Measurements from ENCODE around the gene OR10H1. TPM values are rescaled to one million over a fixed set of nuclear protein-coding genes. Genes with fewer than 3 reads are reported as not detected.

Gene OR10H1
- total RNA-seq, 1 experiment from 2014 or later = 0.17 TPM

DNA sequence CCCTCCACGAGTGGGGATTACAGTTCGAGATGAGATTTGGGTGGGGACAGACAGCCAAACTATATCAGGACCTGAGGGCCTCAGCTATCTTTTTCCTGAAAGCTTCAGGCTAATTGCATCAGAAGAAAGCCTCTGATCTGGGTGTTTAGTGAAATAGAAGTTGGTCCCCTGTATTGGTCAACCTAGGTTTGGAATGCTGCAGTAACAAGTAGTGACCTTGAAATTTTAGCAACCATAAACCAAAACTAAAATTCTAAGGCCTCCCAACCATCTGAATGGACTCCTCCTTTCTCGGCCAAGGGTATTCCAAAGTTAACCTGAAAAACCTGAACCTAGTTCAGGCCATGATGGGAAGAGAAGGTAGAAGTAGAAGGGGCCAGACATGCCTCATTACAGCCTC, 34.9 kb upstream of the OR10H1 start:
- no peak for ATAC-seq
- Histone ChIP-seq H2AFZ (ENCODE audit: low read depth, low read length, poor library complexity, severe bottlenecking) (no peak overlapping the region), H3K36me3 (ENCODE audit: control insufficient read depth in 1 of 2, insufficient read depth in 2 of 2, low read length in 2 of 2) (peaks cover 3 to 32% of the 10 kb centered on the region in 2 experiments), H3K27ac (ENCODE audit: low read depth, low read length) (no peak overlapping the region), H3K9me3 (ENCODE audit: control insufficient read depth in 1 of 2, insufficient read depth in 1 of 2, low read depth in 1 of 2, low read length in 2 of 2) (no peaks in the 10 kb centered on the region; a peak in 1 of 4 replicates), H3K4me3 (replicated peaks in 1 of 2; ENCODE audit: low read depth in 1 of 2, low read length in 2 of 2) (no peak overlapping the region), H3K4me2 (ENCODE audit: low read length) (no peak overlapping the region), H3K27me3 (ENCODE audit: insufficient read depth, low read length) (no peaks in the 10 kb centered on the region), H3K9me2 (ENCODE audit: insufficient read depth) (no peaks in the 10 kb centered on the region), H3K79me2 (ENCODE audit: insufficient read depth, low read length) (peaks cover 5% of the 10 kb centered on the region; the same call in 1 of the 2 replicates), H4K20me1 (ENCODE audit: insufficient read depth) (no peaks in the 10 kb centered on the region), H3K9ac (ENCODE audit: low read length) (no peak overlapping the region), H3K4me1 (ENCODE audit: control insufficient read depth in 1 of 2, insufficient read depth in 2 of 2, low read length in 2 of 2) (no peaks in the 10 kb centered on the region)
- BruUV-seq (replicated peaks) = no TSS peak
- ChIA-PET POLR2A (no interaction called here), CTCF (interaction anchor here (0.6 kb wide), 1 partner anchor 1427 kb away, joined by 3 read pairs; no protein-coding TSS in a partner anchor), RAD21 (ENCODE audit: low non-redundant PET in 1 of 2, low total read pairs in 2 of 2, uncharacterized antibody in 2 of 2, unreplicated experiment in 2 of 2) (no interaction called here)
- TF ChIP-seq CBX3 (IDR thresholded peaks at IDR 0.05; ENCODE audit: low read depth) = no peak
- no peak for TF ChIP-seq FOSL1 (IDR thresholded peaks at IDR 0.05; ENCODE audit: low read depth)
- no peak for TF ChIP-seq SP1 (IDR thresholded peaks at IDR 0.05; ENCODE audit: low read depth)
- TF ChIP-seq TCF7L2 (IDR thresholded peaks at IDR 0.05; ENCODE audit: borderline replicate concordance, extremely low read depth, insufficient read depth, insufficient read length) = no peak
- TF ChIP-seq EGR1 (IDR thresholded peaks at IDR 0.05; ENCODE audit: low read depth) = no peak
- TF ChIP-seq, protein P1, sequence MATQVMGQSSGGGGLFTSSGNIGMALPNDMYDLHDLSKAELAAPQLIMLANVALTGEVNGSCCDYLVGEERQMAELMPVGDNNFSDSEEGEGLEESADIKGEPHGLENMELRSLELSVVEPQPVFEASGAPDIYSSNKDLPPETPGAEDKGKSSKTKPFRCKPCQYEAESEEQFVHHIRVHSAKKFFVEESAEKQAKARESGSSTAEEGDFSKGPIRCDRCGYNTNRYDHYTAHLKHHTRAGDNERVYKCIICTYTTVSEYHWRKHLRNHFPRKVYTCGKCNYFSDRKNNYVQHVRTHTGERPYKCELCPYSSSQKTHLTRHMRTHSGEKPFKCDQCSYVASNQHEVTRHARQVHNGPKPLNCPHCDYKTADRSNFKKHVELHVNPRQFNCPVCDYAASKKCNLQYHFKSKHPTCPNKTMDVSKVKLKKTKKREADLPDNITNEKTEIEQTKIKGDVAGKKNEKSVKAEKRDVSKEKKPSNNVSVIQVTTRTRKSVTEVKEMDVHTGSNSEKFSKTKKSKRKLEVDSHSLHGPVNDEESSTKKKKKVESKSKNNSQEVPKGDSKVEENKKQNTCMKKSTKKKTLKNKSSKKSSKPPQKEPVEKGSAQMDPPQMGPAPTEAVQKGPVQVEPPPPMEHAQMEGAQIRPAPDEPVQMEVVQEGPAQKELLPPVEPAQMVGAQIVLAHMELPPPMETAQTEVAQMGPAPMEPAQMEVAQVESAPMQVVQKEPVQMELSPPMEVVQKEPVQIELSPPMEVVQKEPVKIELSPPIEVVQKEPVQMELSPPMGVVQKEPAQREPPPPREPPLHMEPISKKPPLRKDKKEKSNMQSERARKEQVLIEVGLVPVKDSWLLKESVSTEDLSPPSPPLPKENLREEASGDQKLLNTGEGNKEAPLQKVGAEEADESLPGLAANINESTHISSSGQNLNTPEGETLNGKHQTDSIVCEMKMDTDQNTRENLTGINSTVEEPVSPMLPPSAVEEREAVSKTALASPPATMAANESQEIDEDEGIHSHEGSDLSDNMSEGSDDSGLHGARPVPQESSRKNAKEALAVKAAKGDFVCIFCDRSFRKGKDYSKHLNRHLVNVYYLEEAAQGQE (IDR thresholded peaks at IDR 0.05; ENCODE audit: low read depth) = no peak
- TF ChIP-seq CEBPB (IDR thresholded peaks at IDR 0.05; ENCODE audit: low read depth) = no peak
- no peak for TF ChIP-seq ELF1 (IDR thresholded peaks at IDR 0.05; ENCODE audit: borderline replicate concordance, low read depth)
- TF ChIP-seq, protein P2, sequence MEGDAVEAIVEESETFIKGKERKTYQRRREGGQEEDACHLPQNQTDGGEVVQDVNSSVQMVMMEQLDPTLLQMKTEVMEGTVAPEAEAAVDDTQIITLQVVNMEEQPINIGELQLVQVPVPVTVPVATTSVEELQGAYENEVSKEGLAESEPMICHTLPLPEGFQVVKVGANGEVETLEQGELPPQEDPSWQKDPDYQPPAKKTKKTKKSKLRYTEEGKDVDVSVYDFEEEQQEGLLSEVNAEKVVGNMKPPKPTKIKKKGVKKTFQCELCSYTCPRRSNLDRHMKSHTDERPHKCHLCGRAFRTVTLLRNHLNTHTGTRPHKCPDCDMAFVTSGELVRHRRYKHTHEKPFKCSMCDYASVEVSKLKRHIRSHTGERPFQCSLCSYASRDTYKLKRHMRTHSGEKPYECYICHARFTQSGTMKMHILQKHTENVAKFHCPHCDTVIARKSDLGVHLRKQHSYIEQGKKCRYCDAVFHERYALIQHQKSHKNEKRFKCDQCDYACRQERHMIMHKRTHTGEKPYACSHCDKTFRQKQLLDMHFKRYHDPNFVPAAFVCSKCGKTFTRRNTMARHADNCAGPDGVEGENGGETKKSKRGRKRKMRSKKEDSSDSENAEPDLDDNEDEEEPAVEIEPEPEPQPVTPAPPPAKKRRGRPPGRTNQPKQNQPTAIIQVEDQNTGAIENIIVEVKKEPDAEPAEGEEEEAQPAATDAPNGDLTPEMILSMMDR (IDR thresholded peaks at IDR 0.05 in 2 of 3, conservative IDR thresholded peaks at IDR 0.05 in 1 of 3; ENCODE audit: borderline replicate concordance in 1 of 3, insufficient read depth in 1 of 3, low read depth in 2 of 3, low read length in 2 of 3) = no peak
- no peak for TF ChIP-seq YY1 (IDR thresholded peaks at IDR 0.05; ENCODE audit: extremely low read depth, insufficient replicate concordance, low read depth, low read length)
- no peak for TF ChIP-seq JUND (IDR thresholded peaks at IDR 0.05)
- TF ChIP-seq, protein P3, sequence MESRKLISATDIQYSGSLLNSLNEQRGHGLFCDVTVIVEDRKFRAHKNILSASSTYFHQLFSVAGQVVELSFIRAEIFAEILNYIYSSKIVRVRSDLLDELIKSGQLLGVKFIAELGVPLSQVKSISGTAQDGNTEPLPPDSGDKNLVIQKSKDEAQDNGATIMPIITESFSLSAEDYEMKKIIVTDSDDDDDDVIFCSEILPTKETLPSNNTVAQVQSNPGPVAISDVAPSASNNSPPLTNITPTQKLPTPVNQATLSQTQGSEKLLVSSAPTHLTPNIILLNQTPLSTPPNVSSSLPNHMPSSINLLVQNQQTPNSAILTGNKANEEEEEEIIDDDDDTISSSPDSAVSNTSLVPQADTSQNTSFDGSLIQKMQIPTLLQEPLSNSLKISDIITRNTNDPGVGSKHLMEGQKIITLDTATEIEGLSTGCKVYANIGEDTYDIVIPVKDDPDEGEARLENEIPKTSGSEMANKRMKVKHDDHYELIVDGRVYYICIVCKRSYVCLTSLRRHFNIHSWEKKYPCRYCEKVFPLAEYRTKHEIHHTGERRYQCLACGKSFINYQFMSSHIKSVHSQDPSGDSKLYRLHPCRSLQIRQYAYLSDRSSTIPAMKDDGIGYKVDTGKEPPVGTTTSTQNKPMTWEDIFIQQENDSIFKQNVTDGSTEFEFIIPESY (IDR thresholded peaks at IDR 0.05; ENCODE audit: extremely low read depth, insufficient replicate concordance, low read length) = no peak
- TF ChIP-seq ZNF274 (IDR thresholded peaks at IDR 0.05; ENCODE audit: low read depth, low read length) = no peak
- TF ChIP-seq, protein P4, sequence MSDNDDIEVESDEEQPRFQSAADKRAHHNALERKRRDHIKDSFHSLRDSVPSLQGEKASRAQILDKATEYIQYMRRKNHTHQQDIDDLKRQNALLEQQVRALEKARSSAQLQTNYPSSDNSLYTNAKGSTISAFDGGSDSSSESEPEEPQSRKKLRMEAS (IDR thresholded peaks at IDR 0.05) = no peak
- TF ChIP-seq EZH2phosphoT487 (IDR thresholded peaks at IDR 0.05; ENCODE audit: borderline replicate concordance) = no peak
- no peak for TF ChIP-seq POLR2AphosphoS5 (IDR thresholded peaks at IDR 0.05; ENCODE audit: low read depth, low read length)
- TF ChIP-seq, protein P5, sequence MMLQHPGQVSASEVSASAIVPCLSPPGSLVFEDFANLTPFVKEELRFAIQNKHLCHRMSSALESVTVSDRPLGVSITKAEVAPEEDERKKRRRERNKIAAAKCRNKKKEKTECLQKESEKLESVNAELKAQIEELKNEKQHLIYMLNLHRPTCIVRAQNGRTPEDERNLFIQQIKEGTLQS (IDR thresholded peaks at IDR 0.05) = no peak
- no peak for TF ChIP-seq RAD21 (IDR thresholded peaks at IDR 0.05; ENCODE audit: low read depth)
- no peak for TF ChIP-seq SRF (IDR thresholded peaks at IDR 0.05; ENCODE audit: low read depth)
- TF ChIP-seq SIN3A (IDR thresholded peaks at IDR 0.05; ENCODE audit: low read depth) = no peak
- intact Hi-C loops (cut with micrococcal nuclease) = no loop called here
- no peak for DNase-seq (ENCODE audit: low read depth, low spot score)

All from HCT116 (cell line).